MCF 10A (cell line): ENCODE results near the gene CHID1. TPM values are rescaled to one million over a fixed set of nuclear protein-coding genes. Genes with fewer than 3 reads are reported as not detected.
A peak's percentile ranks its signal among the peaks of the same experiment; 100 is the strongest.

Source experiments
- BruUV-seq: library from RNA; stranded (reverse); fragments of 400-500 nt; replicated peaks from 2 replicates; lab custom pipeline; 2021; lab: Mats Ljungman, UMichigan
- CTCF ChIA-PET: fragments of 300-600 bp; sonication (Branson Sonifier 250); formaldehyde crosslinking; extraction: SDS; loops from one replicate; lab custom pipeline; 2021; ENCODE audit warnings: antibody characterized with exemption, inconsistent platforms; lab: Yijun Ruan, JAX
- POLR2A ChIA-PET: fragments of 300-600, 350-650 bp; sonication (Branson Sonifier 250); formaldehyde crosslinking; extraction: SDS; loops from one replicate; lab custom pipeline; 2020; ENCODE audit warnings: antibody characterized with exemption, inconsistent platforms; lab: Yijun Ruan, JAX
- DNase-seq: peaks from one replicate; pipeline ENCODE4 v3.0.0-alpha.2; 2018; ENCODE audit not compliant: unreplicated experiment
- H3K27ac Mint-ChIP-seq: one replicate; pipeline ENCODE4 v1.8.0; 2022; ENCODE audit warnings: mild to moderate bottlenecking, low read depth, mixed read lengths; ENCODE audit not compliant: unreplicated experiment
- H3K27me3 Mint-ChIP-seq: one replicate; pipeline ENCODE4 v1.8.0; 2022; ENCODE audit warnings: mixed read lengths; ENCODE audit not compliant: insufficient read depth, unreplicated experiment
- H3K36me3 Mint-ChIP-seq: one replicate; pipeline ENCODE4 v1.8.0; 2022; ENCODE audit warnings: mild to moderate bottlenecking, moderate library complexity, mixed read lengths; ENCODE audit not compliant: insufficient read depth, unreplicated experiment
- H3K4me1 Mint-ChIP-seq: one replicate; pipeline ENCODE4 v1.8.0; 2022; ENCODE audit warnings: mixed read lengths; ENCODE audit not compliant: insufficient read depth, unreplicated experiment
- H3K4me3 Mint-ChIP-seq: one replicate; pipeline ENCODE4 v1.8.0; 2022; ENCODE audit warnings: mild to moderate bottlenecking, moderate library complexity, mixed read lengths; ENCODE audit not compliant: unreplicated experiment
- H3K9me3 Mint-ChIP-seq: one replicate; pipeline ENCODE4 v1.8.0; 2022; ENCODE audit warnings: mixed read lengths; ENCODE audit not compliant: unreplicated experiment
- CTCF ChIP-seq: fragments of 200-600 bp; IDR thresholded peaks from one replicate; pipeline ENCODE4 v1.8.0; 2022; ENCODE audit warnings: antibody characterized with exemption, mild to moderate bottlenecking; ENCODE audit not compliant: unreplicated experiment
- intact Hi-C: fragments of 100-400 bp; cut with micrococcal nuclease; formaldehyde crosslinking; loops from 2 replicates; pipeline ENCODE4 v1.14.1; 2022
- total RNA-seq: library from RNA; stranded (reverse); gene quantifications from 2 replicates; pipeline ENCODE4 v1.2.3, GENCODE V29; 2022

Gene CHID1
- total RNA-seq, 1 experiment from 2014 or later, result 94.8 TPM

DNA sequence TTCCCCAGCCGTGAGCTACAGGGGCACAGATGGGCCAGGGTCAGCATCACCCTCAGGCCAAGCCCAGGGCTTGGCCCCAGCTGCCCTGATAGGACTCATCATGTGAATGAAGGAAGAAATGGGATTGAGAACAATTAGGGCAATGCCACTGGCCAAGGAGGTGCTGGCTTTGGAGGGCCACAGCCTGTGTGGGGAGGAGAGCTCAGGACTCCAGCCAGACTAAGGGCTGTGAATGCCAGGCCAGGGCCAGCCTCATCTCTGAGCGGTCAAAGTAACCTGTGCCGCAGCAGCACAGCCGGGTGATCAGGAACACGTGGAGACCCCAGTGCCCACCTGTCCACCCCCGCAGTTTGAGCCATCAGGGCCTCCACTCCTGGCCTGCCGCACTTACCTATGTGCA, 10.1 kb downstream of the CHID1 start:
- no peak for DNase-seq
- ChIA-PET POLR2A (no interaction called here), CTCF (interaction anchor here (0.7 kb wide), 1 partner anchor 81 kb away, joined by 3 read pairs; no protein-coding TSS in a partner anchor)
- no peak for TF ChIP-seq CTCF
- Mint-ChIP-seq H3K9me3 (no peaks in the 10 kb centered on the region), H3K4me3 (no peak overlapping the region), H3K36me3 (peaks cover 33% of the 10 kb centered on the region), H3K4me1 (no peaks in the 10 kb centered on the region), H3K27me3 (no peaks in the 10 kb centered on the region), H3K27ac (no peak overlapping the region)
- no TSS peak for BruUV-seq
- intact Hi-C loops, result no loop called here

GRCh38 chr11:899724-900123, 10.9 kb downstream of the CHID1 start:
- BruUV-seq, result no TSS peak
- no peak overlapping the region for H3K27ac Mint-ChIP-seq
- H3K36me3 Mint-ChIP-seq, result peaks cover 32% of the 10 kb centered on the region
- no peak for DNase-seq
- CTCF ChIA-PET, result no interaction called here
- H3K9me3 Mint-ChIP-seq, result no peaks in the 10 kb centered on the region
- no peaks in the 10 kb centered on the region for H3K4me1 Mint-ChIP-seq
- no peaks in the 10 kb centered on the region for H3K27me3 Mint-ChIP-seq
- intact Hi-C loops, result no loop called here
- H3K4me3 Mint-ChIP-seq, result no peak overlapping the region
- no peak for TF ChIP-seq CTCF
- POLR2A ChIA-PET, result no interaction called here

- no TSS peak for BruUV-seq
- no peak overlapping the region for H3K4me3 Mint-ChIP-seq
- intact Hi-C loops, result no loop called here
- no peak overlapping the region for H3K27ac Mint-ChIP-seq
- H3K36me3 Mint-ChIP-seq, result peaks cover 27% of the 10 kb centered on the region
- no peaks in the 10 kb centered on the region for H3K9me3 Mint-ChIP-seq
- H3K4me1 Mint-ChIP-seq, result no peaks in the 10 kb centered on the region
- CTCF ChIA-PET, result interaction anchor here (0.6 kb wide), 2 partner anchors 15 to 93 kb away, joined by 3 read pairs; no protein-coding TSS in a partner anchor
- H3K27me3 Mint-ChIP-seq, result no peaks in the 10 kb centered on the region
- no peak for TF ChIP-seq CTCF
- DNase-seq, result no peak
- POLR2A ChIA-PET, result no interaction called here
These were observed 11.9 kb downstream of the CHID1 start for GRCh38 chr11:898540-899190.

- Mint-ChIP-seq H3K4me1 (no peaks in the 10 kb centered on the region), H3K9me3 (no peaks in the 10 kb centered on the region), H3K4me3 (no peak overlapping the region), H3K27me3 (no peaks in the 10 kb centered on the region), H3K27ac (no peak overlapping the region), H3K36me3 (peaks cover 24% of the 10 kb centered on the region)
- ChIA-PET POLR2A (no interaction called here), CTCF (interaction anchor here (0.6 kb wide), 2 partner anchors 14 to 93 kb away, joined by 3 read pairs; no protein-coding TSS in a partner anchor)
- BruUV-seq, result no TSS peak
- intact Hi-C loops, result no loop called here
- peak; percentile 22 for DNase-seq
- TF ChIP-seq CTCF, result peak; percentile 40
These were observed 12.5 kb downstream of the CHID1 start for GRCh38 chr11:898143-898511.
